AML-193 (cell line): ENCODE measurements around the gene TMEM25.
"Not testable (repeated sequence)": the region's sequence is repeated elsewhere in the genome, so short reads cannot be mapped to it uniquely, and the experiment has no call there.

ENCODE experiments used
- DNase-seq, 2 experiments: peaks; one replicate each; lab custom pipeline; 2025; lab: John Stamatoyannopoulos, UW

TMEM25 gene

DNA sequence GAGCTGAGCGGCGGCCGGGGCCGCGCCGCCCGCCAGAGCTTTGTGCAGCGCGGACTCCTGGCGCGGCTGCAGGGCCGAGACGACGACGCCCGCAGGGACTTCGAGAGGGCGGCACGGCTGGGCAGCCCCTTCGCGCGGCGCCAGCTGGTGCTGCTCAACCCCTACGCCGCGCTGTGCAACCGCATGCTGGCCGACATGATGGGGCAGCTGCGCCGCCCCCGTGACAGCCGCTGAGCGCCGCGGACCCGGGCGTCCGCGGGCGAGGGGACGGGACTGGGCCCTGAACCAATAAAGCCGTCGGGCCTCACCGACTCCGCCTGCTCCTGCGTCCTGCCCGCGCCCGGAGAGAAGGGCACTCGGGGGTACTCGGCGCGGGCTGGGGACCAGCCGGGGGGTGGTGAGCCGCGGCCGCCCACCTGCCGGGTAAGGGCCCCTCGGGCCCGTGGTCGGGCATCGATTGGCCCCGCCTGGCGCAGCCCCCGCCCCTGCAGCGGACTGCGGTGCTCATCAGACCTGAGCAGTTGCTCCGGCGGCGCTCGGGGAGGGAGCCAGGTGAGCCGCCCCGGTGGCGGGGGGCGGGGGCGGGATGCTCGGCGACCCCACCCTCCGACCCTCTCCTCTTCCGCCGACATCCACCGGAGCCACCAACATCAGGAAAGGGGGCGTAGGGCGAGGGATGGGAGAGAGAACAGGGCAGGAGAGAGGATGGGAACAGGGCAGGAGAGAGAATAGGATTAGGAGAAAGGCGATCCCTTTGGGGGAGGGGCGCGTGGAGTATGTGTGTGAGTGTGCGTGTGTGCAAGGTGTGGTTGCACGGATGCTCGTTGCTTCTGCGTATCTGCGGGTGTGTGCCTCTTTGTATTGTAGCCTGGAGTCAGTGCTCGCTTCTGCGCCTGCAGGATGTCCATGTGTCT lies at the start of gene TMEM25:
TSS of gene TMEM25 (plus strand) at position 510 of the 914 bp plus-strand sequence. CDS start 610 bp downstream, outside the sequence.
- peak; percentile 23 to 36 for DNase-seq

DNA sequence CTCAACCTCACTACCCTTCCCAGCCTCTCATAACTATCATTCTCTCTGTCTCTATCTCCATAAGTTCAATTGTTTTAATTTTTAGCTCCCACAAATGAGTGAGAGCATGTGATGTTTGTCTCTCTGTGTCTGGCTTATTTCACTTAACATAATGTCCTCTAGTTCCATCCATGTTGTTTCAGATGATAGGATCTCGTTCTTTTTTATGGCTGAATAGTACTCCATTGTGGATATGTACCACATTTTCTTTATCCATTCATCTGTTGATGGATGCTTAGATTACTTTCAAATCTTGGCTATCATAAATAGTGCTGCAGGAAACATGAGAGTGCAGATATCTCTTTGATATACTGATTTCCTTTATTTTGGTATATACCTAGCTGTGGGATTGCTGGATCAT lies 49.8 kb upstream of the TMEM25 start:
- DNase-seq: not testable (repeated sequence)

DNA sequence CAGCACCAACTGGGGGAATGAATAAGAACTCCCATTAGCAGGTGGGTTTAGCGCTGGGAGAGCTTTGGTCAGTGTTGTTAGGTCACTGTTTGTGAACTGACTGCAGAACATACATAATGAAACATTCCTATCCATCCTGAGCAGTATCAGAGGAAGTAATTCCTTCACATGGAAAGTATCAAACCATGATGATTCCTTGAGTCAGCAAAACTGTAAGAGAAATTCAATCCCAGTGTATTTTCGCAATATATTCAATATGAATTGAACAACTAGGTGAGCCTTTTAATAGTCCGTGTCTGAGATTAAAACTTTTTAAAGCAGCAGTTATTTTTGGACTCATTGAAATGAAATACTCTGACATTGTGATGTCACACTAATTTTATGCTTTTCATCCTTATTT lies 46.6 kb upstream of the TMEM25 start:
- DNase-seq: no peak

DNA sequence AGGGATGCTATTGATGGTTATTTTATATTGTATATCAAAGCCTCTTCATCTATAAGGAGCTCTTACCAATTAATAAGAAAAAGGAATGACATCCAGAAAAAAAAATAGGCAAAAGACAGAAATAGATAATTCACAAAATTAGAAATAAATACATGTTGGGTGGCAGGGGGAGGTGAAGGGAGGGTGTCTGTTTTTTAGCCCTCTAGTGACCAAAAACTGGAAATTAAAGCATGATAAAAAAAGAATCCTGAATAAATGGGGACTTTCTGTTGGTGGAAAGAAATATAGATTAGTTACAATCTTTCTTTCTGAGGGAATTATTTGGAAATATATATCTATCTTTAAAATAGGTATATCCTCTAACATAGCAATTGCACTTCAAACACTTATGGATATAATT lies 45.7 kb upstream of the TMEM25 start:
- no peak for DNase-seq

DNA sequence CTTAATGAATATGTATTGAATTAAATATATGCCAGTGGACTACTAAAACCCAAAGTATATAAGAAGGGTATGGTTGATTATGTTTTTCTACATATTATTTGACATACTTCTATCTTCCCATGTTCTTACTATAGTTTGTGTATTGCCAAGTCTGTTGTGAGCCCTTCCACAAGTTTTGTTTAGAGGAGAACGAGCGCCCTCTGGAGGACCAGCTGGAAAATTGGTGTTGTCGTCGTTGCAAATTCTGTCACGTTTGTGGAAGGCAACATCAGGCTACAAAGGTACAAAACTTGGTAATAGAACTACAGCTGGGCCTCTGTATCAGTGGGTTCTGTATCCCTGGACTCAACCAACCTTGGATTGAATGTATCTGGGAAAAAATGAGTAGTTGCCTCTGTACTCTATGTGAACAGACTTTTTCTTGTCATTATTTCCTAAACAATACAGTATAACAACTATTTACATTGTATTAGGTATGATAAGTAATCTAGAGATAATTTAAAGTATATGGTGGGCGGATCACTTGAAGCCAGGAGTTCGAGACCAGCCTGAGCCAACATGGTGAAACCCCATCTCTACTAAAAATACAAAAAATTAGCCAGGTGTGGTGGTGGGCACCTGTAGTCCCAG lies 42.4 kb upstream of the TMEM25 start:
- DNase-seq: peak; percentile 74 to 81

DNA sequence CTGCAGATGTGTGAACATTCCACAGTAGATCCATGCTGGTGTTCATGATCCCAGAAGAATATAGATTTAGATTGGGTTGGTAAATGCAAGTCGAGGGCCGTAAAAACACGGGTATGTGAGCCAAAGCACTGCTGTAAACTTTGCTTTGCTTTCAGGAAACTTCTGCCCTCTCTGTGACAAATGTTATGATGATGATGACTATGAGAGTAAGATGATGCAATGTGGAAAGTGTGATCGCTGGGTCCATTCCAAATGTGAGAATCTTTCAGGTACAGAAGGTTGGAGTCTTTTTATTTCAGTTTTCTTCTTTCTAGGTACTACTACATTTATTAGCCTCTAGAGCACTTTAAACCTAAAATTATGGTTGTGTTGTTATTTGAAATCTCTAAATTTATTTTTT lies 40.0 kb upstream of the TMEM25 start:
- DNase-seq: no peak

DNA sequence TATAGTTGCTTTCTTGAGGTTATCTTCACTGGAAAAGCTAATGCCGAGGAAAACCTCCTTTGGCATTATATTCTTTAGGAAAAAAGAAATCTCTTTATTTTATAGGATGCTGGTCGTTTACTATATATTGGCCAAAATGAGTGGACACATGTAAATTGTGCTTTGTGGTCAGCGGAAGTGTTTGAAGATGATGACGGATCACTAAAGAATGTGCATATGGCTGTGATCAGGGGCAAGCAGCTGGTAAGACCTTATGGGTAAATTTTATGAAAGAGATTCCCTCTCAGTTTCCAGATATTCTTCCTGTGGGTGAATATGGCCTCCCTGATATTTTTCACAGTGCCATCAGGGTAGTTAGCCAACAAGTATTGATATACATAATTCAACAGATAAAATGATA lies 33.2 kb upstream of the TMEM25 start:
- DNase-seq: no peak

DNA sequence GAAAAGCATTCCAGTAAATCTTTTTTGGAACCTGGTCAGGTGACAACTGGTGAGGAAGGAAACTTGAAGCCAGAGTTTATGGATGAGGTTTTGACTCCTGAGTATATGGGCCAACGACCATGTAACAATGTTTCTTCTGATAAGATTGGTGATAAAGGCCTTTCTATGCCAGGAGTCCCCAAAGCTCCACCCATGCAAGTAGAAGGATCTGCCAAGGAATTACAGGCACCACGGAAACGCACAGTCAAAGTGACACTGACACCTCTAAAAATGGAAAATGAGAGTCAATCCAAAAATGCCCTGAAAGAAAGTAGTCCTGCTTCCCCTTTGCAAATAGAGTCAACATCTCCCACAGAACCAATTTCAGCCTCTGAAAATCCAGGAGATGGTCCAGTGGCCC lies 27.8 kb upstream of the TMEM25 start:
- DNase-seq: no peak

DNA sequence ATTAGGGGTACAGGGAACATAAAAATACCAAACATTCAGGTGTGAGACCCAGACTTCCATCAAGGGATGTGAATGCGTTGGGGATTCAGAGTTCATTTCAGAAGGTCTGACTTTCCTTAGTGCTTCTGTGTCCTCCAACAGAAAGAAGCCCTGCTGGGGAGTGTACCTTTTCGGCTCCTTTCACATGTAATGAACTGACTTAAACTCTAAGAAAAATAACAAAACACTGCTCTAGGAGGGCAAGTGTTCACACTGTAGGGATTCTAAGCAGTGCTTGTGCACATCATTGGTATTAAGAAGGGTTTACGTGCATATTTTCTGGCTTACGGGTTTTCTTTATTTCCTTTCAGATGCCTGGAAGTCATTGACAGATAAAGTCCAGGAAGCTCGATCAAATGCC lies 19.4 kb upstream of the TMEM25 start:
- DNase-seq: no peak

DNA sequence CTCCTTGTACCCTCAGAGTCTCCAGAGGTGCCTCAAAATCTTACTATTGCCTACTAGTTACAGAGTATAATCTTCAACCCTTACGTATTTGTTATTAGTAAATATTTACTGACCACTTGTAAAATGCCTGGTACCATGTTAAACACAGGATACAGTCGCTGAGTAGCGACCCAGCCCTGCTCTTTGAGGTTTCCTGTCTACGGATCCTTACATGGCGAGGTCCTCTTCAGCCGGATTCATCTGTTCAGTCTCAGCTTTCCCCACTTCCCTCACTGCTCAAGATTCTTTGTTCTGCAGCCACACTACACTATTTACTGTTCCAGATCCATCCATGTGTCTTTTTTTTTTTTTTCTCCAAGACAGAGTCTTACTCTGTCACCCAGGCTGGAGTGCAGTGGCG lies 16.9 kb upstream of the TMEM25 start:
- DNase-seq: no peak

DNA sequence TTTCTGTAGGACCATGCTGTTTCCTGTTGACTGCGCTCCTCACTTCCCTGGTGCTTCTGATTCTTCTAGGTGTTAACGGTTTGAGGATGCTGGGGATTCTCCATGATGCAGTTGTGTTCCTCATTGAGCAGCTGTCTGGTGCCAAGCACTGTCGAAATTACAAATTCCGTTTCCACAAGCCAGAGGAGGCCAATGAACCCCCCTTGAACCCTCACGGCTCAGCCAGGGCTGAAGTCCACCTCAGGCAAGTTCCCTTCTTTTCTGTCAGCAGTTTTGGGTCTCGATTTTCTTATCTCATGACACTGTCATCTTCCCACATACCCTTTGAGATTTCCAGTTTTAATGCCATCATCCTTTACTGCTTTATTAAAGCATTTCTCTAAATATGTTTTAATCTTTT lies 11.4 kb upstream of the TMEM25 start:
- no peak for DNase-seq

DNA sequence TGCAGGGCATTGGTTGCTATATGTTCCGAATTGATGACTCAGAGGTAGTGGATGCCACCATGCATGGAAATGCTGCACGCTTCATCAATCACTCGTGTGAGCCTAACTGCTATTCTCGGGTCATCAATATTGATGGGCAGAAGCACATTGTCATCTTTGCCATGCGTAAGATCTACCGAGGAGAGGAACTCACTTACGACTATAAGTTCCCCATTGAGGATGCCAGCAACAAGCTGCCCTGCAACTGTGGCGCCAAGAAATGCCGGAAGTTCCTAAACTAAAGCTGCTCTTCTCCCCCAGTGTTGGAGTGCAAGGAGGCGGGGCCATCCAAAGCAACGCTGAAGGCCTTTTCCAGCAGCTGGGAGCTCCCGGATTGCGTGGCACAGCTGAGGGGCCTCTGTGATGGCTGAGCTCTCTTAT lies 9.1 kb upstream of the TMEM25 start:
- no peak for DNase-seq

DNA sequence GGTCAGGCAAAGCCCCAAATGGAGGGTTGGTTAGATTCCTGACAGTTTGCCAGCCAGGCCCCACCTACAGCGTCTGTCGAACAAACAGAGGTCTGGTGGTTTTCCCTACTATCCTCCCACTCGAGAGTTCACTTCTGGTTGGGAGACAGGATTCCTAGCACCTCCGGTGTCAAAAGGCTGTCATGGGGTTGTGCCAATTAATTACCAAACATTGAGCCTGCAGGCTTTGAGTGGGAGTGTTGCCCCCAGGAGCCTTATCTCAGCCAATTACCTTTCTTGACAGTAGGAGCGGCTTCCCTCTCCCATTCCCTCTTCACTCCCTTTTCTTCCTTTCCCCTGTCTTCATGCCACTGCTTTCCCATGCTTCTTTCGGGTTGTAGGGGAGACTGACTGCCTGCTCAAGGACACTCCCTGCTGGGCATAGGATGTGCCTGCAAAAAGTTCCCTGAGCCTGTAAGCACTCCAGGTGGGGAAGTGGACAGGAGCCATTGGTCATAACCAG lies 8.4 kb upstream of the TMEM25 start:
- no peak for DNase-seq

DNA sequence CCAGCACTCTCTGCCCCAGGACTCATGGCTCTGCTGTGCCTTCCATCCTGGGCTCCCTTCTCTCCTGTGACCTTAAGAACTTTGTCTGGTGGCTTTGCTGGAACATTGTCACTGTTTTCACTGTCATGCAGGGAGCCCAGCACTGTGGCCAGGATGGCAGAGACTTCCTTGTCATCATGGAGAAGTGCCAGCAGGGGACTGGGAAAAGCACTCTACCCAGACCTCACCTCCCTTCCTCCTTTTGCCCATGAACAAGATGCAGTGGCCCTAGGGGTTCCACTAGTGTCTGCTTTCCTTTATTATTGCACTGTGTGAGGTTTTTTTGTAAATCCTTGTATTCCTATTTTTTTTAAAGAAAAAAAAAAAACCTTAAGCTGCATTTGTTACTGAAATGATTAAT lies 6.6 kb upstream of the TMEM25 start:
- DNase-seq: peak in 1 of 2 experiments; percentile 14

DNA sequence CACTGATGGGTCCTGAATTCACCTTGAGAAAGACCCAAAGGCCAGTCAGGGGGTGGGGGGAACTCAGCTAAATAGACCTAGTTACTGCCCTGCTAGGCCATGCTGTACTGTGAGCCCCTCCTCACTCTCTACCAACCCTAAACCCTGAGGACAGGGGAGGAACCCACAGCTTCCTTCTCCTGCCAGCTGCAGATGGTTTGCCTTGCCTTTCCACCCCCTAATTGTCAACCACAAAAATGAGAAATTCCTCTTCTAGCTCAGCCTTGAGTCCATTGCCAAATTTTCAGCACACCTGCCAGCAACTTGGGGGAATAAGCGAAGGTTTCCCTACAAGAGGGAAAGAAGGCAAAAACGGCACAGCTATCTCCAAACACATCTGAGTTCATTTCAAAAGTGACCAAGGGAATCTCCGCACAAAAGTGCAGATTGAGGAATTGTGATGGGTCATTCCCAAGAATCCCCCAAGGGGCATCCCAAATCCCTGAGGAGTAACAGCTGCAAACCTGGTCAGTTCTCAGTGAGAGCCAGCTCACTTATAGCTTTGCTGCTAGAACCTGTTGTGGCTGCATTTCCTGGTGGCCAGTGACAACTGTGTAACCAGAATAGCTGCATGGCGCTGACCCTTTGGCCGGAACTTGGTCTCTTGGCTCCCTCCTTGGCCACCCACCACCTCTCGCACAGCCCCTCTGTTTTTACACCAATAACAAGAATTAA lies 6.1 kb upstream of the TMEM25 start:
- peak; percentile 54 to 72 for DNase-seq

DNA sequence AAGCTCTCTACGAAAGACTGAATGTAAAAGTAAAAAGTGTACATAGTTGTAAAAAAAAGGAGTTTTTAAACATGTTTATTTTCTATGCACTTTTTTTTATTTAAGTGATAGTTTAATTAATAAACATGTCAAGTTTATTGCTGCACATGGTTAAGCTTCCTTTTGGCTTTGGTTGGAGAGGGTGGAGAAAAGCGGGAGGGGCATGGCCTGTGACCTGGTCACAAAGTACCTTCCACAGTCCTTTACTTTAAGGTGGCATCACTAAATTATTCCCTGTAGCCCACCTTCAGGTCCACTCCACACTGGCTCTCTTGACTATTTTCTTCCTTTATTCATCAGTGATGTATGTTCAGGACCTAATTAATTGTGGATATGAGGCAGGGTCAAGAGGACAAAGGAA lies 4.3 kb upstream of the TMEM25 start:
- DNase-seq: no peak

DNA sequence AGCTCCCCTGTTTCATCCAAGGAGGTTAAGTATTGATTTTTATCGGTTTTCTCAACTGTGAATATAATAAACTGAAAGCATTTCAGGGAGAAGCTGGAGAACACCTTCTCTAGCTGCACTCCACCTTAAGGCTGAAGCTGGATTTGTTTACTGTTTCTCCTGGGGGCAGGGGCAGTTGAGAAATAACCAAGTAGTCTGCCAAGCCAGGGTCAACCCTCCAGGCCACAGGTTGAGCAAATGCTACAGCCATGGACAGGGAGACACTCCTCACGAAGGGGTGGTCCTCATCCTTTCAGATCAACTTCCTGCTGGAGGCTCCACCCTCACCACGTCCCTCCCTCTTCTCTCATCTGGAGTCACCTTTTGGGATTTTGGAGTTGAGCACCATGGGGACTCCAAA lies 3.9 kb upstream of the TMEM25 start, which contains the start of gene TTC36:
TSS of gene TTC36 (plus strand) at position 366 of the 400 bp plus-strand sequence. CDS start at position 387, 21 bp downstream.
- DNase-seq: no peak

DNA sequence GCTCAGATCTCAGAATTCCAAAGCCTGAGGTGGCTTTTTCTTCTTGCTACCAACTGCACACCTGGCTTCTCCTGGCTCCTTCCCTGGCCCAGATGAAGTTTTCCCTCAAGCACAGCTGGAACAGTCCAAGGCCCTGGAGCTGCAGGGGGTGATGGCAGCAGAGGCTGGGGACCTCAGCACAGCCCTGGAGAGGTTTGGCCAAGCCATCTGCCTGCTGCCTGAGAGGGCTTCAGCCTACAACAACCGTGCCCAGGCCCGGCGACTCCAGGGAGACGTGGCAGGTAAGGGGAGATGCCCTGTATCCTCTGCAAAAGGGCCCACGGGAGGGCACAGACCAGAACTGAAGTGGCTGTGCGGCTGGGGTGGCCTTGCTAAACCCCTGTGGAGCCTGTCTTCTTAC lies 2.5 kb upstream of the TMEM25 start:
- no peak for DNase-seq

DNA sequence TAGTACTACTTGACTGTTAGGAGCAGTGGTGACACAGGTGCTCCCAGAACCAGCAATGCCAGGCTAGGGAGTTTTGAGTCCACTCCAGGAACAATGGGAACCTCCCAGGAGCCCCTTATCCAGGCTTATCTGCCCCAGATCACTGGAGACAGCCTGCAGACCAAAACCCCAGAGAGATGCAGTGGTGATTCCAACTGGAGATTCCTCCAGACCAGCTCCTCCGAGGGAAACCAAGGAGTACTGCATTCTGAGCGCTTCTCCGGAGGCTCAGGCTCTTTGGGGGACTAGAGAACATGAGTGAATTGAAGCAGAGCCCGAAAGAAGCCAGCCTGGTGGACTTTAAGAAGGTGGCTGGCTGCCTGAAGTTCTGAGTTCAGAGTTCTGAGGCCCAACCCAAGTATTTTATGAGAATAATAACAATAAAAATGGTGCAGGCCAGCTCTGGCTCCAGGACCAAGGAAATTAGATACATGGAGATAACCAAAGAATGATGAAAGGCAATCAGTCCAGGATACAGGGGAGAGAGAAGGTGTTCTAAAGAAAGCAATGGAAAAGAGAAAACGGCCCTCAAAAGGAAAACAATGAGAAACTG lies 1.3 kb upstream of the TMEM25 start:
- DNase-seq: no peak

DNA sequence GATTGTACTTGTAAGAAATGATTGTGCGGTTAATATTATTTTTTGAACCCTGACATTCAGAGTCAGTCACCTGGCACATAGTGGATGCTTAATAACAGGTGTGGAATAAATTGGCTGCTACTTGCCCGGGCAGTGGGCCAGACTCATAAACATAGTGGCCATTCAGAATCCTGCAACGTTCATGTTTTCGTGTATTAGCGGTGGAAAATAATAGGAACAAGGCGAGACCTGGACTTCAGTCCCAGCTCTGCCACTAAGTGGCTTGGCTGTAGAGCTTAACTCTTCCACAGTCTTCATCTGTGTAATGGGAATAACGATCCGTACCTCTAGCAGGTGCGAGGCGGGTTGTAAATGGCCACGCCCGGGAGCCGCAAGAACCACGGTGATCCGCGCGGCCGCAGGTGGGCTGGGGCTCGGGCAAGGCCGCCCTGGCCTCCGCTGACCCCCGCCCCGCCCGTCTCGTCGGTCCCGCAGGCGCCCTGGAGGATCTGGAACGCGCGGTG lies 761 bp upstream of the TMEM25 start:
- DNase-seq: peak in 1 of 2 experiments; percentile 3

DNA sequence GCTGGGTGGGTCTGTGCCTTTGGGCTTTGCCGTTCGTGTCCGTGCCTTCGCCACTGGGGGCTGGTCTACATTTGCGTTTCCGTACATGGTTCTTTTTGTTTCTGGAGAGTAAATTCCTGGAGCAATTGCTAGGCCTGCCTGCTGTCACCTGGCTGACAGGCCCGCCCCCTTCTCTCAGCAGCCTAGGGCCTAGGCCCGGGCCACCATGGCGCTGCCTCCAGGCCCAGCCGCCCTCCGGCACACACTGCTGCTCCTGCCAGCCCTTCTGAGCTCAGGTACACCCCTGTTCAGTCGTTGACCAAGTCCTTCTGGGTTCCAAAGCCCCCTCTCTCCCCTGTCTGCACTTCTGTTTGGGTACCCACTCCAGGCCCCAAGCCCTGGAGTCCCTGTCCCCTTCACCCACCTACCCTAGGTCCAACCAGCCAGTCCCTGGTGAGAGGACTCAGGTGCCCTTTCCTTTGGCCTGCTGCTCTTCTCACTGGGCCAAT lies 649 bp downstream of the TMEM25 start:
- no peak for DNase-seq

DNA sequence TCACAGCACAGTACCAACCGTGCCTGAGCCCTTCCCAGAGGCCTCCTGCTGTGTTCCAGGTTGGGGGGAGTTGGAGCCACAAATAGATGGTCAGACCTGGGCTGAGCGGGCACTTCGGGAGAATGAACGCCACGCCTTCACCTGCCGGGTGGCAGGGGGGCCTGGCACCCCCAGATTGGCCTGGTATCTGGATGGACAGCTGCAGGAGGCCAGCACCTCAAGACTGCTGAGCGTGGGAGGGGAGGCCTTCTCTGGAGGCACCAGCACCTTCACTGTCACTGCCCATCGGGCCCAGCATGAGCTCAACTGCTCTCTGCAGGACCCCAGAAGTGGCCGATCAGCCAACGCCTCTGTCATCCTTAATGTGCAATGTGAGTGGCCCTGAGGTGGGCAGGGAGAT lies 1.1 kb downstream of the TMEM25 start:
- no peak for DNase-seq
